ENCODE results near the gene RAP1GDS1.
"Not testable (repeated sequence)": the region's sequence is repeated elsewhere in the genome, so short reads cannot be mapped to it uniquely, and the experiment has no call there.

Gene RAP1GDS1

GRCh38 chr4:98358630-98359248 lies 97.6 kb downstream of the RAP1GDS1 start:
- DNase-seq (ENCODE audit: low spot score) = no peak

GRCh38 chr4:98359646-98360045 lies 98.5 kb downstream of the RAP1GDS1 start:
- DNase-seq (ENCODE audit: low spot score) = no peak

GRCh38 chr4:98363431-98363830 lies 102.2 kb downstream of the RAP1GDS1 start:
- DNase-seq (ENCODE audit: low spot score) = no peak

GRCh38 chr4:98366275-98366674 lies 105.1 kb downstream of the RAP1GDS1 start:
- not testable (repeated sequence) for DNase-seq (ENCODE audit: low spot score)

- DNase-seq (ENCODE audit: low spot score) = not testable (repeated sequence)
Measured at GRCh38 chr4:98368000-98368399, 106.8 kb downstream of the RAP1GDS1 start.

GRCh38 chr4:98369322-98369721 lies 108.1 kb downstream of the RAP1GDS1 start:
- DNase-seq (ENCODE audit: low spot score) = no peak

- no peak for DNase-seq (ENCODE audit: low spot score)
Measured at GRCh38 chr4:98374643-98375042, 113.5 kb downstream of the RAP1GDS1 start.

- peak; percentile 7 for DNase-seq (ENCODE audit: low spot score)
Measured at GRCh38 chr4:98377559-98377958, 116.4 kb downstream of the RAP1GDS1 start.

- no peak for DNase-seq (ENCODE audit: low spot score)
Measured at GRCh38 chr4:98381306-98381705, 120.1 kb downstream of the RAP1GDS1 start.

GRCh38 chr4:98383431-98384106 lies 122.4 kb downstream of the RAP1GDS1 start:
- DNase-seq (ENCODE audit: low spot score) = no peak

GRCh38 chr4:98385831-98386230 lies 124.6 kb downstream of the RAP1GDS1 start:
- DNase-seq (ENCODE audit: low spot score) = no peak

- DNase-seq (ENCODE audit: low spot score) = no peak
Measured at GRCh38 chr4:98387345-98388026, 126.3 kb downstream of the RAP1GDS1 start.

- no peak for DNase-seq (ENCODE audit: low spot score)
Measured at GRCh38 chr4:98394134-98394533, 132.9 kb downstream of the RAP1GDS1 start.

GRCh38 chr4:98399915-98400314 lies 138.7 kb downstream of the RAP1GDS1 start:
- no peak for DNase-seq (ENCODE audit: low spot score)

- DNase-seq (ENCODE audit: low spot score) = no peak
Measured at GRCh38 chr4:98406819-98407218, 145.6 kb downstream of the RAP1GDS1 start.

- DNase-seq (ENCODE audit: low spot score) = no peak
Measured at GRCh38 chr4:98411731-98412130, 150.5 kb downstream of the RAP1GDS1 start.

GRCh38 chr4:98416844-98417243 lies 155.7 kb downstream of the RAP1GDS1 start:
- DNase-seq (ENCODE audit: low spot score) = no peak

- DNase-seq (ENCODE audit: low spot score) = not testable (repeated sequence)
Measured at GRCh38 chr4:98420151-98420550, 159.0 kb downstream of the RAP1GDS1 start.

- no peak for DNase-seq (ENCODE audit: low spot score)
Measured at GRCh38 chr4:98421111-98421510, 159.9 kb downstream of the RAP1GDS1 start.

- no peak for DNase-seq (ENCODE audit: low spot score)
Measured at GRCh38 chr4:98423009-98423408, 161.8 kb downstream of the RAP1GDS1 start.

- DNase-seq (ENCODE audit: low spot score) = peak; percentile 47
Measured at GRCh38 chr4:98430708-98431403, 169.7 kb downstream of the RAP1GDS1 start.

- no peak for DNase-seq (ENCODE audit: low spot score)
Measured at GRCh38 chr4:98433691-98434090, 172.5 kb downstream of the RAP1GDS1 start.

- no peak for DNase-seq (ENCODE audit: low spot score)
Measured at GRCh38 chr4:98434816-98435215, 173.6 kb downstream of the RAP1GDS1 start.
